GM12878 (cell line): ENCODE data around the gene DRAXIN. TPM values are rescaled to one million over a fixed set of nuclear protein-coding genes. Genes with fewer than 3 reads are reported as not detected.

Experiments
- ATAC-seq: fragments of 200-7000 bp; cut with Tn5 transposase; 3 replicates; pipeline ENCODE4 v1.9.1; 2020; ENCODE audit warnings: mild to moderate bottlenecking, moderate library complexity
- BruUV-seq: library from RNA; stranded (reverse); fragments of 400-500 nt; replicated peaks from 2 replicates; lab custom pipeline; 2021; lab: Mats Ljungman, UMichigan
- CTCF ChIA-PET: fragments of 300-600 bp; sonication (Branson Sonifier 250); formaldehyde crosslinking; extraction: SDS; loops from one replicate; lab custom pipeline; 2021; ENCODE audit warnings: inconsistent platforms; lab: Yijun Ruan, JAX
- POLR2A ChIA-PET: fragments of 350-600 bp; formaldehyde crosslinking; extraction: SDS; loops from one replicate; lab custom pipeline; 2021; ENCODE audit warnings: inconsistent platforms; lab: Charles Lee
- RAD21 ChIA-PET: fragments of 300-600 bp; sonication (Branson Sonifier 250); formaldehyde crosslinking; loops from one replicate; lab custom pipeline; 2023; ENCODE audit warnings: antibody characterized with exemption; ENCODE audit not compliant: unreplicated experiment; lab: Charles Lee
- SMC1A ChIA-PET: fragments of 300-600 bp; sonication (Branson Sonifier 250); formaldehyde crosslinking; loops from one replicate; lab custom pipeline; 2023; ENCODE audit not compliant: unreplicated experiment, uncharacterized antibody; lab: Charles Lee
- DNase-seq: peaks from one replicate; pipeline ENCODE4 v3.0.0-alpha.2; 2011; ENCODE audit warnings: low read depth, low spot score
- FAIRE-seq: peaks from 3 replicates; lab custom pipeline; 2011; peaks lifted over from hg19 to GRCh38; lab: Jason Lieb, UNC
- H2AFZ ChIP-seq: 2 replicates; pipeline ENCODE4 v1.6.0; 2011; ENCODE audit warnings: low read depth, low read length, control low read depth; ENCODE audit not compliant: control insufficient read depth
- H3K27ac ChIP-seq: 2 replicates; pipeline ENCODE4 v1.5.1; 2011; ENCODE audit warnings: control low read depth; ENCODE audit not compliant: control insufficient read depth, insufficient read depth
- H3K27me3 ChIP-seq, 2 experiments: replicated peaks in 1 of 2; 2 replicates each; pipeline versions ENCODE4 v1.6.0 to v1.6.1; 2011; ENCODE audit warnings: low read length in 1 of 2; ENCODE audit not compliant: control insufficient read depth in 2 of 2, insufficient read depth in 2 of 2
- H3K36me3 ChIP-seq, 2 experiments: 2 replicates each; pipeline ENCODE4 v1.5.1; 2011; ENCODE audit warnings: low read length in 1 of 2; ENCODE audit not compliant: control insufficient read depth in 2 of 2, insufficient read depth in 2 of 2
- H3K4me1 ChIP-seq: 2 replicates; pipeline ENCODE4 v1.6.1; 2011; ENCODE audit warnings: mild to moderate bottlenecking, low read length, moderate library complexity, mixed read lengths; ENCODE audit not compliant: control insufficient read depth, insufficient read depth
- H3K4me2 ChIP-seq: 2 replicates; pipeline ENCODE4 v1.6.0; 2011; ENCODE audit warnings: control low read depth; ENCODE audit not compliant: control insufficient read depth, insufficient read depth
- H3K4me3 ChIP-seq: fragments of 200-600 bp; sonication (generic); 2 replicates; pipeline ENCODE4 v1.5.1; 2016
- H3K79me2 ChIP-seq: 2 replicates; pipeline ENCODE4 v1.6.0; 2011; ENCODE audit warnings: low read length; ENCODE audit not compliant: control insufficient read depth, insufficient read depth
- H3K9ac ChIP-seq: 2 replicates; pipeline ENCODE4 v1.8.0; 2011; ENCODE audit warnings: low read length, control low read depth, mixed read lengths; ENCODE audit not compliant: control insufficient read depth, insufficient read depth
- H3K9me3 ChIP-seq: replicated peaks from 3 replicates; pipeline ENCODE4 v1.5.1; 2011; ENCODE audit warnings: mild to moderate bottlenecking, low read length; ENCODE audit not compliant: control insufficient read depth, insufficient read depth
- H4K20me1 ChIP-seq: 2 replicates; pipeline ENCODE4 v1.6.0; 2011; ENCODE audit not compliant: control insufficient read depth, insufficient read depth
- ATF2 ChIP-seq: IDR thresholded peaks from 2 replicates; pipeline ENCODE4 v1.6.1; 2012; ENCODE audit warnings: low read length, inconsistent platforms
- BMI1 ChIP-seq: fragments of 450-650 bp; IDR thresholded peaks from 2 replicates; pipeline ENCODE4 v1.6.1; 2016; ENCODE audit warnings: mild to moderate bottlenecking, moderate library complexity, borderline replicate concordance
- CTCF ChIP-seq, 3 experiments: IDR thresholded peaks in 2 of 3; conservative IDR thresholded peaks in 1 of 3; 2 replicates each; pipeline ENCODE4 v1.5.1; 2011; ENCODE audit warnings: low read depth in 3 of 3, low read length in 3 of 3, mild to moderate bottlenecking in 3 of 3, control low read depth in 2 of 3, moderate library complexity in 2 of 3, inconsistent platforms in 1 of 3, mixed read lengths in 1 of 3; ENCODE audit not compliant: control insufficient read depth in 2 of 3, insufficient read depth in 1 of 3; ENCODE audit errors: extremely low read depth in 1 of 3
- EZH2 ChIP-seq: IDR thresholded peaks from 2 replicates; pipeline ENCODE4 v1.6.1; 2012; ENCODE audit warnings: low read depth, mild to moderate bottlenecking, control low read depth, inconsistent platforms, low read length, borderline replicate concordance; ENCODE audit not compliant: control insufficient read depth
- FOXK2 ChIP-seq: fragments of 450-650 bp; IDR thresholded peaks from 2 replicates; pipeline ENCODE4 v1.6.1; 2017; ENCODE audit warnings: mild to moderate bottlenecking, moderate library complexity
- FOXM1 ChIP-seq: IDR thresholded peaks from 2 replicates; pipeline ENCODE4 v1.6.1; 2012; ENCODE audit warnings: low read depth, mild to moderate bottlenecking, inconsistent platforms, low read length, moderate library complexity
- MTA3 ChIP-seq: IDR thresholded peaks from 2 replicates; pipeline ENCODE4 v1.6.1; 2012; ENCODE audit warnings: low read length, inconsistent platforms, borderline replicate concordance
- POLR2AphosphoS2 ChIP-seq: IDR thresholded peaks from 2 replicates; pipeline ENCODE4 v1.6.1; 2011; ENCODE audit warnings: low read depth, mild to moderate bottlenecking, low read length, improper control_type of control experiment, moderate library complexity
- RUNX3 ChIP-seq: IDR thresholded peaks from 2 replicates; pipeline ENCODE4 v1.6.1; 2012; ENCODE audit warnings: low read length, inconsistent platforms
- USF1 ChIP-seq: IDR thresholded peaks from 2 replicates; pipeline ENCODE4 v1.6.1; 2011; ENCODE audit warnings: borderline replicate concordance, low read depth, mild to moderate bottlenecking, moderate library complexity, mixed read lengths, low read length; ENCODE audit not compliant: insufficient read depth; ENCODE audit errors: extremely low read length
- ZBED1 ChIP-seq: IDR thresholded peaks from 2 replicates; pipeline ENCODE4 v1.6.1; 2016; ENCODE audit warnings: borderline replicate concordance
- ZBTB4 ChIP-seq: fragments of 450-650 bp; formaldehyde crosslinking; IDR thresholded peaks from 2 replicates; pipeline ENCODE4 v1.4.0; 2022; ENCODE audit warnings: mild to moderate bottlenecking, moderate library complexity
- WGBS: methylation state at CpG from one replicate; pipeline ENCODE4 v1.1.6; 2016; ENCODE audit warnings: low lambda C conversion rate; ENCODE audit not compliant: insufficient replicate concordance, insufficient coverage; ENCODE audit errors: missing lambda C conversion rate; 5-methylcytosine and 5-hydroxymethylcytosine counted together
- in situ Hi-C: fragments of 300-500 bp; cut with MboI; formaldehyde crosslinking; loops from 9 replicates; pipeline ENCODE4 v1.14.3; 2018; ENCODE audit warnings: mixed read lengths
- intact Hi-C: fragments of 100-400 bp; cut with micrococcal nuclease; formaldehyde crosslinking; loops from one replicate; pipeline ENCODE4 v1.14.2; 2022; ENCODE audit not compliant: unreplicated experiment
- polyA plus RNA-seq, 11 experiments: library from polyadenylated mRNA; depleted of rRNA in 4 of 11; unstranded in 6 of 11; stranded (reverse) in 5 of 11; fragments of >200 nt; fragmentation: Nextera tagmentation in 4 of 11; fragmentation: Illumina TruSeq in 1 of 11; extraction: Ambion mirVana in 4 of 11; extraction: Trizol in 1 of 11; gene quantifications; 1 replicate in 1 of 11; 2 replicates in 10 of 11; pipeline versions ENCODE4 v1.2.1 to v1.2.3, GENCODE V29; 2011 to 2016; ENCODE audit warnings: inconsistent platforms in 2 of 11, missing spikeins in 2 of 11, low read depth in 1 of 11
- total RNA-seq, 4 experiments: library from RNA; depleted of rRNA in 3 of 4; stranded (reverse); fragments of >200 nt in 3 of 4; fragmentation: Illumina TruSeq in 1 of 4; extraction: Trizol in 1 of 4; gene quantifications; 2 replicates each; pipeline versions ENCODE4 v1.2.1 to v1.2.3, GENCODE V29; 2013 to 2021

Gene DRAXIN
- total and polyA plus RNA-seq, 10 of the 15 experiments (the other 5 are each of a cell fraction or from before 2014, with no cell fraction given), result 0.01 to 0.05 (median 0.03) TPM; not detected in 3

- TF ChIP-seq USF1 (no peak), POLR2AphosphoS2 (no peak)
- TF ChIP-seq, all 136 proteins: peak for 0
Observed at GRCh38 chr1:11744287-11744686, 52.8 kb downstream of the DRAXIN start (continued).

GRCh38 chr1:11746092-11746491 is 54.6 kb downstream of the DRAXIN start:
- no peaks in the 10 kb centered on the region for H3K79me2 ChIP-seq
- no peak for FAIRE-seq
- TF ChIP-seq MTA3 (no peak), ZBED1 (no peak), ZBTB4 (CRISPR knock-in tag) (no peak), FOXM1 (no peak), FOXK2 (no peak), RUNX3 (no peak), CTCF (IDR thresholded peaks at IDR 0.05 in 2 of 3, conservative IDR thresholded peaks at IDR 0.05 in 1 of 3; ENCODE audit: control insufficient read depth in 2 of 3, extremely low read depth in 1 of 3, insufficient read depth in 1 of 3, low read depth in 3 of 3, low read length in 3 of 3) (no peak), EZH2 (no peak), ATF2 (no peak), BMI1 (no peak)

More at GRCh38 chr1:11746092-11746491, 54.6 kb downstream of the DRAXIN start:
- Histone ChIP-seq H2AFZ (no peak overlapping the region), H3K9me3 (no peaks in the 10 kb centered on the region), H3K4me2 (no peak overlapping the region), H3K4me1 (peaks cover 9% of the 10 kb centered on the region), H4K20me1 (no peaks in the 10 kb centered on the region), H3K27me3 (no peaks in the 10 kb centered on the region), H3K4me3 (no peak overlapping the region), H3K36me3 (no peaks in the 10 kb centered on the region), H3K9ac (no peak overlapping the region), H3K27ac (no peak overlapping the region)
- ChIA-PET POLR2A (no interaction called here), CTCF (interaction anchor here (0.8 kb wide), 1 partner anchor 27 kb away, joined by 3 read pairs; no protein-coding TSS in a partner anchor), RAD21 (no interaction called here), SMC1A (no interaction called here)
- ATAC-seq, result no peak
- intact Hi-C loops, result no loop called here
- BruUV-seq, result no TSS peak
- no peak for DNase-seq
- in situ Hi-C loops, result no loop called here
- WGBS, result 79% methylated on average over 6 of the region's 6 CpGs
